ENCODE data around the gene SBNO1.

DNA sequence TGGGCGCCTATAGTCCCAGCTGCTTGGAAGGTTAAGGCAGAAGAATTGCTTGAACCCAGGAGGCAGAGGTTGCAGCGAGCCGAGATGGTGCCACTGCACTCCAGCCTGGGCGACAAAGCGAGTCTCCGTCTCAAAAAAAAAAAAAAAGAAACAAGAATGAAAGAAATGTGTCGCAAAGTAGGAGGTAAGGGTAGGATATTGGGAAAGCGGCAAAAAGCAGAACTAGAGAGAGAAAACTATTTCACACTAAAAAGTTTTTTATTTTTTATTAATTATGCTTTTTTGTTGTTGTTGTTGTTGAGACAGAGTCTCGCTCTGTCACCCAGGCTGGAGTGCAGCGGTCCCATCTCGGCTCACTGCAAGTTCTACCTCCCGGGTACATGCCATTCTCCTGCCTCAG, 17.7 kb downstream of the SBNO1 start:
- TF ChIP-seq, protein P1, sequence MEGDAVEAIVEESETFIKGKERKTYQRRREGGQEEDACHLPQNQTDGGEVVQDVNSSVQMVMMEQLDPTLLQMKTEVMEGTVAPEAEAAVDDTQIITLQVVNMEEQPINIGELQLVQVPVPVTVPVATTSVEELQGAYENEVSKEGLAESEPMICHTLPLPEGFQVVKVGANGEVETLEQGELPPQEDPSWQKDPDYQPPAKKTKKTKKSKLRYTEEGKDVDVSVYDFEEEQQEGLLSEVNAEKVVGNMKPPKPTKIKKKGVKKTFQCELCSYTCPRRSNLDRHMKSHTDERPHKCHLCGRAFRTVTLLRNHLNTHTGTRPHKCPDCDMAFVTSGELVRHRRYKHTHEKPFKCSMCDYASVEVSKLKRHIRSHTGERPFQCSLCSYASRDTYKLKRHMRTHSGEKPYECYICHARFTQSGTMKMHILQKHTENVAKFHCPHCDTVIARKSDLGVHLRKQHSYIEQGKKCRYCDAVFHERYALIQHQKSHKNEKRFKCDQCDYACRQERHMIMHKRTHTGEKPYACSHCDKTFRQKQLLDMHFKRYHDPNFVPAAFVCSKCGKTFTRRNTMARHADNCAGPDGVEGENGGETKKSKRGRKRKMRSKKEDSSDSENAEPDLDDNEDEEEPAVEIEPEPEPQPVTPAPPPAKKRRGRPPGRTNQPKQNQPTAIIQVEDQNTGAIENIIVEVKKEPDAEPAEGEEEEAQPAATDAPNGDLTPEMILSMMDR (tag by site-specific recombination; IDR thresholded peaks at IDR 0.05) = no peak
- TF ChIP-seq MEIS1 (CRISPR knock-in tag; IDR thresholded peaks at IDR 0.05; ENCODE audit: borderline replicate concordance) (no peak), ZNF621 (tag by site-specific recombination; IDR thresholded peaks at IDR 0.05) (no peak), ZNF146 (tag by site-specific recombination; IDR thresholded peaks at IDR 0.05) (no peak)

All from HEK293 (cell line).